Transverse colon (tissue), 4 donors: ENCODE results near the gene NNMT. TPM values are rescaled to one million over a fixed set of nuclear protein-coding genes. Genes with fewer than 3 reads are reported as not detected.
A peak's percentile ranks its signal among the peaks of the same experiment; 100 is the strongest.

Source experiments
- DNase-seq: peaks from one replicate; pipeline ENCODE4 v3.0.0-alpha.2; 2019
- H3K27ac ChIP-seq, 4 donors: fragments of 200-600 bp; sonication (generic); 2 replicates each; pipeline ENCODE4 v1.5.1; 2016 to 2018; ENCODE audit warnings: inconsistent platforms in 4 of 4
- H3K27me3 ChIP-seq: fragments of 200-600 bp; sonication (generic); 2 replicates; pipeline ENCODE4 v1.5.1; 2017; ENCODE audit warnings: inconsistent platforms
- H3K36me3 ChIP-seq, 4 donors: fragments of 200-600 bp; sonication (generic); 2 replicates each; pipeline ENCODE4 v1.5.1; 2017 to 2019; ENCODE audit warnings: inconsistent platforms in 4 of 4
- H3K4me1 ChIP-seq, 4 donors: fragments of 200-600 bp; sonication (generic); 2 replicates each; pipeline ENCODE4 v1.5.1; 2017 to 2020; ENCODE audit warnings: inconsistent platforms in 4 of 4
- H3K4me3 ChIP-seq, 4 donors: fragments of 200-600 bp; sonication (generic); 1 replicate in 1 of 4; 2 replicates in 3 of 4; pipeline versions ENCODE4 v1.5.1 to v1.6.1; 2017 to 2019; ENCODE audit warnings: inconsistent platforms in 4 of 4
- H3K9me3 ChIP-seq, 2 donors: fragments of 200-600 bp; sonication (generic); 2 replicates each; pipeline ENCODE4 v1.5.1; 2017 to 2019; ENCODE audit warnings: inconsistent platforms in 2 of 2
- EP300 ChIP-seq: sonication (generic); formaldehyde crosslinking; IDR thresholded peaks from one replicate; pipeline ENCODE4 v1.6.1; 2017; ENCODE audit warnings: antibody characterized with exemption, low read depth
- POLR2A ChIP-seq: fragments of 450-650 bp; IDR thresholded peaks from one replicate; pipeline ENCODE4 v1.6.1; 2016; ENCODE audit warnings: antibody characterized with exemption, mild to moderate bottlenecking, moderate library complexity
- POLR2AphosphoS5 ChIP-seq, 3 donors: sonication (generic); formaldehyde crosslinking; IDR thresholded peaks; one replicate each; pipeline ENCODE4 v1.6.1; 2016; ENCODE audit warnings: antibody characterized with exemption in 3 of 3
- WGBS, 2 donors: methylation state at CpG; one replicate each; pipeline ENCODE4 v1.1.5; 2018; ENCODE audit warnings: low coverage in 1 of 2; 5-methylcytosine and 5-hydroxymethylcytosine counted together
- in situ Hi-C, 4 donors: fragments of 200-750 bp; cut with MboI; loops; one replicate each; pipeline versions ENCODE4 v1.15.0 to v1.15.1; 2017; ENCODE audit warnings: low sequenced_read_pairs in 3 of 4, low pct_ligation_motif_present in 1 of 4, low pct_unique_long_range_greater_than_20kb in 1 of 4
- intact Hi-C: fragments of 100-400 bp; cut with DNase I; formaldehyde crosslinking; loops from one replicate; pipeline ENCODE4 v1.15.1; 2023; ENCODE audit warnings: low total_unique reads
- total RNA-seq, 4 donors: library from RNA; depleted of rRNA; stranded (reverse); fragments of >200 nt; gene quantifications; one replicate each; pipeline ENCODE4 v1.1.0, GENCODE V29; 2016
- TF ChIP-seq, protein P1 (sequence below), 5 experiments: fragments of 200-600 bp in 3 of 5; fragments of 450-650 bp in 2 of 5; sonication (generic) in 3 of 5; IDR thresholded peaks; 1 replicate in 2 of 5; 2 replicates in 3 of 5; pipeline ENCODE4 v1.5.1; 2016 to 2017; ENCODE audit warnings: antibody characterized with exemption in 5 of 5, inconsistent platforms in 3 of 5, mild to moderate bottlenecking in 2 of 5, moderate library complexity in 1 of 5

NNMT gene
- total RNA-seq, 4 donors from 2014 or later = 37.8 to 385 (median 179) TPM

DNA sequence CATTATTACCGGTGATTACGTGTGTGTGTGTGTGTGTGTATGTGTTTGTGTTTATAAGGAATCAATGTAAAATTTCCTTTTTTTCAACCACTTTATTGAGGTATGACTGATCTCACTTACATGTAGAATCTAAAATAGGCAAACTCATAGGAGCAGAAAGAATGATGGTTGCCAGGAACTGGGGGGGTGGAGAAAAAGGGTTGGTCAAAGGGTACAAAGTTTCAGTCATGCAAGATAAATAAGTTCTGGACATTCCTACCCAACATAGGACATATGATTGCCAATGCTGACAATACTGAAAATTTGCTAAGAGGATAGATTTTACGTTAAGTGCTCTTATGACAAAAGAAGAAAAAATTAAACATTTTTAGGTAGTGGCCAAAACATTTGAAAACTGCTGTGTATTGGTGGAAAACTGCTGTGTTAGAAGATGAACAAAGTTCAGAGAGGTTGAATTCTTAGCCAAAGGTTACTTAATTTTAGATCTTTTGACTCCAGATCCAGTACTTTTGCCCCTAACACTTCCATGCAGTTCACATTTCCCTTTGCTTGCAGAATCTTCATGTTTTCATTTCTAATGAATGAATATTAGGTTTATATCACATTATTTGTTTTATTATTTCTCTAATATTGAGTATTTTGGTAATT, 49.5 kb downstream of the NNMT start:
- intact Hi-C loops = loop anchor here (10.0 kb wide), 1 partner anchor 419 kb away; no protein-coding TSS in a partner anchor
- WGBS, 2 donors = 97% methylated on average over 3 of the region's 3 CpGs
- Histone ChIP-seq H3K27ac (no peak overlapping the region), H3K27me3 (no peaks in the 10 kb centered on the region), H3K36me3 (no peaks in the 10 kb centered on the region), H3K9me3 (no peaks in the 10 kb centered on the region), H3K4me1 (peaks cover 0 to 3% (median 1%) of the 10 kb centered on the region in 4 donors), H3K4me3 (no peak overlapping the region)
- no peak for DNase-seq
- TF ChIP-seq POLR2AphosphoS5 (IDR thresholded peaks at IDR 0.05) (no peak), EP300 (no peak), POLR2A (no peak)
- TF ChIP-seq, protein P1, sequence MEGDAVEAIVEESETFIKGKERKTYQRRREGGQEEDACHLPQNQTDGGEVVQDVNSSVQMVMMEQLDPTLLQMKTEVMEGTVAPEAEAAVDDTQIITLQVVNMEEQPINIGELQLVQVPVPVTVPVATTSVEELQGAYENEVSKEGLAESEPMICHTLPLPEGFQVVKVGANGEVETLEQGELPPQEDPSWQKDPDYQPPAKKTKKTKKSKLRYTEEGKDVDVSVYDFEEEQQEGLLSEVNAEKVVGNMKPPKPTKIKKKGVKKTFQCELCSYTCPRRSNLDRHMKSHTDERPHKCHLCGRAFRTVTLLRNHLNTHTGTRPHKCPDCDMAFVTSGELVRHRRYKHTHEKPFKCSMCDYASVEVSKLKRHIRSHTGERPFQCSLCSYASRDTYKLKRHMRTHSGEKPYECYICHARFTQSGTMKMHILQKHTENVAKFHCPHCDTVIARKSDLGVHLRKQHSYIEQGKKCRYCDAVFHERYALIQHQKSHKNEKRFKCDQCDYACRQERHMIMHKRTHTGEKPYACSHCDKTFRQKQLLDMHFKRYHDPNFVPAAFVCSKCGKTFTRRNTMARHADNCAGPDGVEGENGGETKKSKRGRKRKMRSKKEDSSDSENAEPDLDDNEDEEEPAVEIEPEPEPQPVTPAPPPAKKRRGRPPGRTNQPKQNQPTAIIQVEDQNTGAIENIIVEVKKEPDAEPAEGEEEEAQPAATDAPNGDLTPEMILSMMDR (IDR thresholded peaks at IDR 0.05) = no peak
- in situ Hi-C loops = loop anchor here (10.0 to 25.0 kb wide), 4 partner anchors 242 to 429 kb away; partner anchors contain the start of gene NXPE4 (in 2 of the 4)

DNA sequence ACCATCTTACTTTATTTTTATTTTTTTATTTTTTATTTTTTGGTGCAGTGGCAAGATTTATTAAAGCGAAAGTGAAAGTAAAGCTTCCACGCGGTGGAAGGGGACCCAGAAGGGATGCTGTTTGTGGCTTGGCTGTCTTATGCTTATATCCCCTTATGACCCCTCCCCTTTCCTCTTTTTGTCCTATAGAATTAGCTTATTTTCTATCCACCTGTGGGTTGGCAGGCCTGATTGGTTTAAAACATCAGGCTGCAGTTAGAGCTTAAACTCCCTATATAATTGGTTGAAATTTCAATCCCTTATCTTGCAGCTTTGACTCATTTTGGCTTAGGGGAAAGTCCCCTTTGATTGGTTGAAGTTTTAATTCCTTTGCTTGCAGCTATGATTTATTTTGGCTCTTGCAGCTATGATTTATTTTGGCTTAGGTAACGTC, 50.5 kb downstream of the NNMT start:
- in situ Hi-C loops (loop anchor here (10.0 to 25.0 kb wide), 4 partner anchors 241 to 428 kb away; partner anchors contain the start of gene NXPE4 (in 2 of the 4)), intact Hi-C loops (loop anchor here (10.0 kb wide), 1 partner anchor 418 kb away; no protein-coding TSS in a partner anchor)
- no peaks in the 10 kb centered on the region for H3K4me1 ChIP-seq
- H3K36me3 ChIP-seq = no peaks in the 10 kb centered on the region
- no peak overlapping the region for H3K27ac ChIP-seq
- TF ChIP-seq POLR2AphosphoS5 (IDR thresholded peaks at IDR 0.05) (no peak), EP300 (no peak), POLR2A (no peak)
- TF ChIP-seq, protein P1 (IDR thresholded peaks at IDR 0.05) = no peak
- 52 to 73% methylated on average over 3 to 4 of the region's 4 CpGs for WGBS, 2 donors
- H3K27me3 ChIP-seq = no peaks in the 10 kb centered on the region
- no peak overlapping the region for H3K4me3 ChIP-seq
- no peaks in the 10 kb centered on the region for H3K9me3 ChIP-seq
- no peak for DNase-seq

DNA sequence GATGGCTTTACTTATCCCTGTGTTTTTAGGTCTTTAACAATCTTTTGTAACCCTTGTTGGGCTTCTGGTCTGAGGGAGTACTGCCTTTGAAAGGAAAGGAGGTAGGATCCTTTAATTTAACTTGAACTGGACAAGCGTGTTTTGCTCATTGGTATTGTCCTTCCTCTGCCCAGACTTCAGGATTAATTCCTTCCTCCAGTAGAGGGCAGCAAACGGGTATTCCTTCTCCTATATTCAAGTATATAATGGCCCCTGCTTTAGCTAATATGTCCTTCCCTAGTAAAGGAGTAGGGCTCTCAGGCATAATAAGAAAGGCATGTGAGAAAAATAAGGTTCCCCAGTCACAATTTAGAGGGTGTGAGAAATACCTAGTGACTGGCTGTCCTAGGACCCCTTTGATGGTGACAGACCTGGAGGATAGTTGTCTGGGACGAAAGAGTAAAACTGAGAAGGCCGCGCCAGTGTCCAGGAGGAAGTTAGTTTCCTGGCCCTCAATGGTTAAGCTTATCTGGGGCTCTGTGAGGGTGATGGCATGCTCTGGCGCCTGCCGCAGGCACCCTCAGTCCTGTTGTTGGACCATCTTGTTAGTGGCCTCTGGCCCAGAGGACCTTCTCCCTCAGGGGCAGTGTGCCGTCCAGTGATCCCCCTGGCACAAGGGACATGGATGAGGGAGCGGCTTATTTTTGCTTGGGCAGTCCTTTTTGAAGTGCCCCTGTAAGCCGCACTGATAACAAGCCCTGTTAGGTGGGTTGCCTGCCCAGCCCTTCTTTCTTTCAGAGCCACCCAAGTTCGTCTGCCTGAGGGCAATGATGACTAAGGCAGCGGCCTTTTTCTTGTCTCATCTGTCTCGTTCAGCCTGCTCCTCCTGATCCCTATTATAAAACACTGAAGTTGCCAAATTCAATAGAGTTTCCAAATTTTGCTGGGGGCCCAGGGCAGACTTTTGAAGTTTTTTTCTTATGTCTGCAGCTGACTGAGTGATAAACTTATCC, 52.3 kb downstream of the NNMT start:
- no peaks in the 10 kb centered on the region for H3K4me1 ChIP-seq
- DNase-seq = peak; percentile 49
- no peaks in the 10 kb centered on the region for H3K9me3 ChIP-seq
- intact Hi-C loops = loop anchor here (10.0 kb wide), 1 partner anchor 416 kb away; no protein-coding TSS in a partner anchor
- in situ Hi-C loops = loop anchor here (10.0 to 25.0 kb wide), 4 partner anchors 239 to 426 kb away; partner anchors contain the start of gene NXPE4 (in 2 of the 4)
- H3K4me3 ChIP-seq = no peak overlapping the region
- WGBS, 2 donors = 71 to 77% methylated on average over 5 to 13 of the region's 13 CpGs
- H3K27ac ChIP-seq = no peak overlapping the region
- TF ChIP-seq POLR2A = no peak
- TF ChIP-seq, protein P1 (IDR thresholded peaks at IDR 0.05) = peak; percentile 44 to 63 (median 60)
- H3K36me3 ChIP-seq = no peaks in the 10 kb centered on the region
- H3K27me3 ChIP-seq = no peaks in the 10 kb centered on the region

DNA sequence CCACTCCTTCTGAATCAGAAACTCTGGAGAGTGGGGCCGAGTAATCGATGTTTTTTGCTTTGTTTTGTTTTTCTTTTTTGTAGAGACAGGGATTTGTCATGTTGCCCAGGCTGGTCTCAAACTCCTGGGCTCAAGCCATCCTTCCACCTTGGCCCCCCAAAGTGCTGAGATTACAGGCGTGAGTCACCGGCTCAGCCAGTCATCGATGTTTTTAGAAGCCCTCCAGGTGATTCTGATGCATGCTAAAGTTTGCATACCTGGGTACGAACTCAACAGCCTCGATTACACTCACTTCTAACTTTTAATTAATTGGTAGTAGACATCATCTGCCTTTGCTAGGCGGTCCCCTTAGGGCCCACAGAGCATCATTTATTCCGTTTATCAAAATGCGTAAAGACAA, 53.8 kb downstream of the NNMT start:
- in situ Hi-C loops (no loop called here), intact Hi-C loops (no loop called here)
- no peak for TF ChIP-seq POLR2AphosphoS5 (IDR thresholded peaks at IDR 0.05)
- TF ChIP-seq, protein P1 (IDR thresholded peaks at IDR 0.05) = no peak
- no peak for TF ChIP-seq EP300
- TF ChIP-seq POLR2A = no peak
- no peak overlapping the region for H3K27ac ChIP-seq
- no peak overlapping the region for H3K4me3 ChIP-seq
- H3K36me3 ChIP-seq = no peaks in the 10 kb centered on the region
- DNase-seq = no peak
- H3K9me3 ChIP-seq = no peaks in the 10 kb centered on the region
- no peaks in the 10 kb centered on the region for H3K27me3 ChIP-seq
- no peaks in the 10 kb centered on the region for H3K4me1 ChIP-seq
- WGBS, 2 donors = 90 to 91% methylated on average over 6 to 10 of the region's 10 CpGs
